Stimulated activated CD8-positive, alpha-beta memory T cell treated with anti-CD3 and anti-CD28 coated beads, Interleukin-7, amount 100 ng/mL, for 48 hours (primary cell): ENCODE data around the gene AEN.

Experiments
- DNase-seq, 2 donors: peaks; one replicate each; pipeline ENCODE4 v3.0.0-alpha.2; 2020; ENCODE audit warnings: low read depth in 1 of 2; ENCODE audit errors: extremely low read depth in 1 of 2

AEN gene

DNA sequence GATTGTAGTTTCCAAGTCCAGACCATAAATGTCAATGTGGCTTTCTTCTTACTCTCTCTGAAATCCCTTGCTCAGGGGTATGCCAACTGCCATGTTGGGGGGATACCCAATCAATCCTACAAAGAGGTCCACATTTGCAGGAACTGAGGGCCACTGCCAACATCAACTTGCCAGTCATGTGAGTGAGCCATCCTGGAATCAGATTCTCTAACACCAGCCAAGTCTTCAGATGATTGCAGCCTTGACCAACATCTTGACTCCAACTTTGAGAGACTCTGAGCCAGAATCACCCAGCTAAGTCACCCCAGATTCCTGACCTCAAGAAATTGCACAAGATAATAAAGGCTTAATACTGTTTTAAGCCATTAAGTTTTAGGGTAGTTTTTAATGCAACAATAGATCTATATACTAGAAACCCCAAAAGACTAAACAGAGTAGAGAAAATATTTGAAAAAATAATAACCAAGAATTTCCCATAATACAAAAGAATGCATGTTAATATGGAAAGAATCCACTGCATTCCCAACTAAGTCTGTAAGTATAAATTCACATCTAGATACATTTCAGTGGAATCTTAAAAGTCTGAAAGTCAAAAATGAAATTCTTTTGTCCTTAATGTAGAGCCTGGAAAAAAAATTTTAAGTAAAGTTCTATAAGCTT lies 40.0 kb downstream of the AEN start:
- no peak for DNase-seq

DNA sequence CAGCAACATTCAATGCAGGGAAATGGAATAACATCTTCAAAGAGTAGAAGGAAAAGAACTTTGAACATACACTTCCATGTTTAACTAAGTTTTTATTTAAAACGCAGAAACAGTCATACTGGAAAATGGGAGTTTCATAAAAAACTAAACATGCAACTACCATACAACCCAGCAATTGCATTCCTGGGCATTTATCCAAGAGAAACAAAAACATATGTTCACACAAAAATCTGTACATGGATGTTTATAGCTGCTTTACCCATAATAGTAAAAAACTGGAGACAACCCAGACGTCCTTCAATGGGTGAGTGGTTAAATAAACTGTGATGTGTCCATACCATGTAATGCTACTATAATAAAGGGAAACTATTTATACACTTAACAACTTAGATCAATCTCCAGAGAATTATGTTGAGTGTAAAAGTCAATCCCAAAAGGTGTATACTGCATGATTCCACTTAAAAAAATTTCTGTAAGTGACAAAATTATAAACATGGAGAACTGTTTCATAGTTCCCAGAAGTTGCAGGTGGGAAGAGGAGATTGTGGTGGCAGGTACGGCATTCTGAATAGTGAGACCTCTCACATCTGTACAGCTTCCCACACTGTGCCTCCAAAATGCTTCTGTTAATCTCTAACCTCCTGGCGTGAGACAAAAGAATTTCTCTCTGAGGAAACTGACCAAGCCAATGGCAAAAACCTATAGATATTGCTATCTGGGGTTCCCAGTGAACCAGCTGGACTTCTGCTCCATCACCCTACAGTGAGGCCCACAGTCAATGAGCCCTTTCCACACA lies 40.8 kb downstream of the AEN start:
- DNase-seq = no peak

DNA sequence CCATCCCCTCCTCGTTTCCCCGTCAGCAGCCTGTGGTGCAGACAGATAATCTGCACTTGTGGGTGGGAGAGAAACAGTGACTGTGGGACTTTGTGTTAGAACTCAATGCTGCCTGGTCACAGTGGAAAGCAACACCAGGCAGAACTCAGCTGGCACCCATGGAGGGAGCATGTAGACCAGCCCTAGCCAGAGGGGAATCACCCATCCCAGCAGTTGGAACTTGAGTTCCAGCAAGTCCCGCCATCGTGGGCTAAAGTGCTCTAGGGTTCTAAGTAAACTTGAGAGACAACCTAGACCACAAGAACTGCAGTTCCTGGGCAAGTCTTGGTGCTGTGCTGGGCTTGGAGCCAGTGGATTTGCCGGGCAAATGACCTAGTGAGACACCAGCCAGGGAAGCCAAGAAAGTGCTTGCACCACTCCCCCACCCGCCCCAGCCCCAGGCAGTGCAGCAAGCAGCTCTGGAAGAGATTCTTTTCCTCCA lies 42.0 kb downstream of the AEN start:
- DNase-seq = no peak

DNA sequence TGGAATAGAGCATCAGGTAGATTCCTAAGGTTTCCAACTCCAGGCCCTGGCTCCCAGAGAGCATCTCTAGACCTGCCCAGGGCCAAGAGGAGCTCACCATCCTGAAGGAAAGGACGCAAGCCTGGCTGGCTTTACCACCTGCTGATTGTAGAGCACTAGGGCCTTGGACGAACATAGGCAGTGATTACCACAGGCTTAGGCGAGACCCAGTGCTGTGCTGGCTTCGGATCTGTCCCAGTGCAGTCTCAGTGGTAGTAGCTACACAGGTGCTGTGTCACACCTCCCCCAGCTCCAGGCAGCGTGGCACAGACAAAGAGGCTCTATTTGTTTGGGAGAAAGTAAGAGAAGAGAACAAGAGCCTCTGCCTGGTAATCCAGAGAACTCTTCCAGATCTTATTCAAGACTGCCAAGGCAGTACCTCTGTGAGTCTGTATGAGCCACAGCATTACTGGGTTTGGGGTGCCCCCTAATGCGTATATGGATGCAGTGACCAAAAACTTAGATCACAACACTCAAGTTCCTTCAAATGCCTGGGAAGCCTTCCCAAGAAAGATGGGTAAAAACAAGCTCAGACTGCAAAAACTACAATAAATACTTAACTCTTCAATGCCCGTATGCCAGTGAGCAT lies 43.1 kb downstream of the AEN start:
- DNase-seq = no peak

DNA sequence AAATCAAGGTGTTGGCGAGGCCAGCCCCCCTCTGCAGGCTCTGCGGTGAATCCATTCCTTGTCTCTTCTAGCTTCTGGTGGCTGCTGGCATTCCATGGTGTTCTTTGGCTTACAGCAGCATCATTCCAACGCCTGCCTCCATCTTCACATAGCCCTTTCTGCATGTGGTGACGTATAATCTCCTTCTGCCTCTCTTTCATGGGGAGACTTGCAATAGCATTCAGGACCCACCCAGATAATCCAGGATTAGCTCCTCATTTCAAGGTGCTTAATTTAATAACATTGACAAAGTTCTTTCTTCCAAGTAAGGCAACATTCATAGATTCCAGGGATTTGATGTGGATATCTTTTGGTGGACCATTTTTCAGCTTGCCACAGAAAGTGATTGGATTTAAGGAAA lies 53.5 kb downstream of the AEN start:
- DNase-seq = no peak

DNA sequence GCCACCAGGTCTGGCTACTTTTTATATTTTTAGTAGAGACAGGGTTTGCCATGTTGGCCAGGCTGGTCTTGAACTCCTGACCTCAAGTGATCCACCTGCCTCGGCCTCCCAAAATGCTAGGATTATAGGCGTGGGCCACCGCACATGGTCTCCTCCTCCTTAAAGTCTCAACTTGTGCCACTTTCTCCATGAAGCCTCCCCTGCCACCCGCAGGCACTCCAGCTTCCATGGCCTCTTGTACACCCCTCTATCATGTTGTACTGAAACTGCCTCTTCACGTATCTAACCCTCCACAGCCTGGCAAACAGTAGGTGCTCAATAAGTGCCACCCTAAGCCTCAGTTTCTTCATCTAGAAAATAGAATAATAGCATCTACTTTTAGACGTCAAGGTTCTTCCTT lies 57.6 kb downstream of the AEN start:
- DNase-seq = no peak

DNA sequence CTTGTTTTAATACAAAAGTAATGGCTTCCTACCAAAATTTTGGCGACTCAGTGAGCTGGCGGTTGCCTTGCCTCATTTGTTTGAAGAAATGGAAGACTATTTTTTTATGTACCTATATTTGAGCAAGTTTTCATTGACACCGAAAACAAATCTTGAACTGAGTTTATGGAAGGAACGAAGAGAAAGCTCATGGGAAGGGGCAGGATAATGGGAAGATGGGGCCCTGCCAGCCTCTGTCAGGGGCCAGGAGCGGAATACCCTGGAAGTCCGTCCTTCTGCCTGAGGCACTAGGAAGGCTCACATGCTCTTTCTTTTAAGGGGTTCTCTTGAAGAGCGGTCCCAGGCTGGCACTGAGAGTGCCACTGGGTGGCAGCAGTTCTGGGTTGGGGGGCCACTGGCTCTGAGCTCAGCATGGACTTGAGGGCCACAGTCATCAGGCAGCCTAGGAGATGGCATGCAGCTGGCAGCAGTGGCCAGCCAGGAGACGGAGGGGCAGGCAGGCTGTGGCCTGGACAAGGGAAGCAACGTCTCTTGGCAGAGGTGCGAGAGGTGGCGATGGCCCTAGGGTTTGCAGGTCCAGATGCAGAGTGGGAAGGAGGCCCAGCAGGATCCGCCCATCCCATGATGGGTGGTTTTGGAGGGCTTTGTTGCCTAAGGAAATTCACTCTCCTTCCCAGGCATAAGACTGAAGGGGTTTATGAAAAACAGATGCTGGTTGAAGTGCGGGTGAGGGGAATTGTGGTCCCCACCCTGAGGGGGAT lies 59.3 kb downstream of the AEN start:
- DNase-seq = no peak

DNA sequence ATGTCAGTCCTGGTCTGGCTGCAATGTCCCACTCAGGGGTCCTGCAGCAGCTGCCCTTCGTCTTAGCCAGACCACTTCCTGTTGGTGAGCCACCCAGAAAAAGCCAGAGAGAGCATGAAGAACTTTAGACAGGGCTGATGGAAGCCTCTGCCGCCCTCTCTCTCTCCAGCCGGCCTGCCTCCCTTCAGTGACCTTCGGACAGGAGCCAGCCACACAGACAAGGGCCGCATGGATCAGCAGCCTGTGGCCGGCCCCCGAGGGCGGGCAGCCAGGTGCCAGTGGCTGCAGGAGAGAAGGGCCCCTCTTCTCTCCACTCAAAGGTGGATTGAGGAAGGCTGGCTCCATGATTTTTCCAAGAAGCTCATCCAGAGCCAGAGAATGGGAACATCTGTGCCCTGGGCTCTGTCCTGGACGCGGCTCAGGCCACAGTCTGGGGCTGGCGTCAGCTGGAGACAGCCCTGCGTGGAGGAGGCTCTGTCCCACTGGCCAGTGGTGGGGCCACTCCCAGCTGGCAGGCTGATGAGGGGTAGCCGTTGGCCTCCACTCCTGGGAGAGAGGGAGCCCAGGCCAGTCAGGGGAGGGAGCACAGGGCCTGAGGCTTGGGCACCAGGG lies 60.6 kb downstream of the AEN start:
- no peak for DNase-seq
